GM23248 (cell line): ENCODE measurements around the gene FMN2.

Source experiments
- EZH2 ChIP-seq: fragments of 200-600 bp; sonication (generic); IDR thresholded peaks from 2 replicates; pipeline ENCODE4 v1.6.1; 2018; ENCODE audit warnings: antibody characterized with exemption, mild to moderate bottlenecking; ENCODE audit not compliant: insufficient read depth, poor library complexity, severe bottlenecking
- EZH2phosphoT487 ChIP-seq: fragments of 200-600 bp; sonication (generic); IDR thresholded peaks from 2 replicates; pipeline ENCODE4 v1.6.1; 2018; ENCODE audit warnings: antibody characterized with exemption, moderate library complexity, mild to moderate bottlenecking, low read depth; ENCODE audit not compliant: insufficient read depth

- TF ChIP-seq EZH2: no peak
- TF ChIP-seq EZH2phosphoT487: no peak
These were observed 372.4 kb downstream of the FMN2 start for GRCh38 chr1:240464099-240464498.
